ENCODE results near the gene STPG4.
"Not testable (repeated sequence)": the region's sequence is repeated elsewhere in the genome, so short reads cannot be mapped to it uniquely, and the experiment has no call there.

The STPG4 gene

DNA sequence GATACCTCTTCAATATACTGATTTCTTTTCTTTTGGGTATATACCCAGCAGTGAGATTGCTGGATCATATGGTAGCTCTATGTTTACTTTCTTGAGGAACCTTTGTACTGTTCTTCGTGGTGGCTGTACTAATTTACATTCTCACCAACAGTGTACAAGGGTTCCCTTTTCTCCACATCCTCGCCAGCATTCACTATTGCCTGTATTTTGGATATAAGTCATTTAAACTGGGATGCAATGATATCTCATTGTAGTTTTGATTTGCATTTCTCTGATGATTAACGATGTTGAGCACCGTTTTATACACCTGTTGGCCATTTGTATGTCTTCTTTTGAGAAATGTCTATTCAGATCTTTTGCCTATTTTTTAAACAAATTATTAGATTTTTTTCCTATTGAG is 30.4 kb downstream of the STPG4 start:
- not testable (repeated sequence) for DNase-seq

DNA sequence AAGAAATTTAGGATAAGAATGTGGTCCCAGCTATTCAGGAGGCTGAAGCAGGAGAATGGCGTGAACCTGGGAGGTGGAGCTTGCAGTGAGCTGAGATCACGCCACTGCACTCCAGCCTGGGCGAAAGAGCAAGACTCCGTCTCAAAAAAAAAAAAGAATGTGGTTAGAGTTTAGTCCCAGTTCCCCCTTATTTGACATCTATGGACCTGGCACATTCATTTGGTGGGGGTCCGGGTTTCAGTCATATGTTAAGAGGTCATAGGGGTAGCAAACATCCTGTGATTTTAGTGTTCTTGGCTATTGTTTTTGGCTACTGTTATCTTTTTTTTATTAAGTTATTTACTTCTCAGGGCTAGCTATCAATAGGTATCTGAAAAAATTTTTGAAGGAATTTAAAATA is 34.7 kb downstream of the STPG4 start:
- not testable (repeated sequence) for DNase-seq

DNA sequence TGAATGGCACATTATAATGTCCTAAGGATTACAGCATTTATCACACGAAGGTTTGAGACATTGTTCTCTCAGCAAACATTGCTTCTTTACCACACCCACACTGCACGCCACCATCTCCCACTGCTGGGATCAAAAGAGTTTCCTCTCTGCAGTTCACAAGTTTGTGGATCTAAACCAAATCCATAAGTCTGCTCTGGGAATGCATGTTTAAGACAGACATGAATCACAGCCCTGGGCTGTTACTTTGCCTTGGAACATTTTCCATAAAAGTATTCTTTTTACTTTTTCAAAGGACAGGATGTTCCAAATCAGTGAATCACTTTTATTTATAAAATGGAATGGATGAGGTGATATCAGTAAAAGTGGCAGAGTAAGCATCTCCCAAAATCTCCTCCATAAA is 36.1 kb downstream of the STPG4 start:
- no peak for DNase-seq

DNA sequence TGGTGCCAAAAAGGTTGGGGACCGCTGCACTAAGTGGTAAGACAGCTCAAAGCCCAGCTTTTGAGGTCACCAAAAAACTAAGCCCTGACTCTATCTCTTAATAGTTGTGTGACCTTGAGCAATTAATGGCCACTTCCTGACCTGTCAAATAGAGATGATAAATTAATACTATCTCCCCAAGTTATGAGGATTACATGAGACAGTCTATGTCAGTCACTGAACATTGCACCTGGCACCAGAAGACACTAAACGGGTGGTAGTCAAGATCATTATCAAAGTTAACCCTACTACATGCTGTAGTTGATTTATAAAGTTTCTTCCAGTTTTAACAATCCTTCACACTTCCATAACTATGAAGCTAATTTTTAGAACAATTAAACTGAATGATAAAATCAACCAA is 36.5 kb downstream of the STPG4 start:
- no peak for DNase-seq

DNA sequence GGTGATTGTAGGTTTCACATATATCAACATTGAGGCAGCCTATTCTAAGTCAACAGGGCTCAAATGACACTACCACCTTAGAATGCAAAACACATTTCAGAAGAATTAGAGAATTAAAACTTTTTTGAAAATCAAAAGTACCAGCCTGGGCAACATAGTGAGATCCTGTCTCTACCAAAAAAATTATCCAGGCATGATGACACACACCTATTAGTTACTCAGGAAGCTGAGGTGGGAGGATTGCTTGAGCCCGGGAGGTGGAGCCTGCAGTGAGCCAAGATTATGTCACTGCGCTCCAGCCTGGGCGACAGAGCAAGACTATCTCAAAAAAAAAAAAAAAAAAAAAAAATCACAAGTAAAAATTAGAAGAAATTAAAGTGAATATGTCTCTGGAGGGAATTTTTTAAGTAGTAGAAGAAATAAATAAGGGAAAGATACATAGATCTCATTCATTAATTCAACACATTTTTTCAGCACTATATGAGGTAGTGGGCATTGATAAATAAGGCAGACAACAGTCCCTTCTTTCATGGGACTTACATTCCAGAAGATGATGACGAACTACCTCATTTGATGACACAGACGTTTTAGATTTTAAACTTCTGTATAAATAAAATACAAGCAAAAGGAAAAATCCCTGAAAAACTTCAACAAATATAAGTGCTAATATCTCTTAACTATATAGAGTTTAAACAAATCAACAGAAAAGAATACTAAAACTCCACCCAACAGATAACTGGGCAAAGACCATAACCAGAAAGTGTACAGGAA is 42.3 kb downstream of the STPG4 start:
- no peak for DNase-seq

DNA sequence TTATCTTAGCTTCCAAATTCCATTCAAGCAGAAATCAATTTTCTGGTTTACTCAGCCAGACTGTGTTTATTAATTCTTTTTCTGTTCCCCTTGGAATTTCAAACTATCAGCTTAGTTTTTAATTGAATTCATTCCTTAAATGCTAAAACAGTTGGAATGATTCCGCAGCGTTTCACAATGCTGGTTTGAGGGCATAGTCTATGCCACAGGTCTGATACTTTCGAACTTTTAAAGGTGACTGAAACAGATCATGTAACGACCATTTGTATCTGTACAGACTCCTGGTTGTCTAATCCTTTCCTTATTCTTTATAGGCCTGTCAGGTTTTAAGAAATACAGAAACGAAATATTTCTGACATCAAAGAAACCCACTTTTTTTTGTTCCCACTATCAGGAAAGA is 45.4 kb downstream of the STPG4 start:
- no peak for DNase-seq

DNA sequence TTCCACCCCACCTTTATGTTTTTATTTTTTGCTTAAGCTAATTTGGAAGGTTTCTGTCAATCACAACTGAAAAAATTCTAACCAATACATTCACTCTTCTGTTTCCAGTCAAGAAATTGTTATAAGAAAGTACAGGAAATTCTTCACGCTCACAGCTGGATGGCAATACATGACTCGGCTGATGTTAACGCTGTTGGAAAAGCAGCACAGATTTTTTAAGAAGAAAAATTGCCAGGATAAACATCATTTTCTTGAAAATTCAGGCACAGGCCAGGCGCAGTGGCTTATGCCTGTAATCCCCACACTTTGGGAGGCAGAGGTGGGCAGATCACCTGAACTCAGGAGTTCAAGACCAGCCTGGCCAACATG is 46.1 kb downstream of the STPG4 start:
- no peak for DNase-seq

DNA sequence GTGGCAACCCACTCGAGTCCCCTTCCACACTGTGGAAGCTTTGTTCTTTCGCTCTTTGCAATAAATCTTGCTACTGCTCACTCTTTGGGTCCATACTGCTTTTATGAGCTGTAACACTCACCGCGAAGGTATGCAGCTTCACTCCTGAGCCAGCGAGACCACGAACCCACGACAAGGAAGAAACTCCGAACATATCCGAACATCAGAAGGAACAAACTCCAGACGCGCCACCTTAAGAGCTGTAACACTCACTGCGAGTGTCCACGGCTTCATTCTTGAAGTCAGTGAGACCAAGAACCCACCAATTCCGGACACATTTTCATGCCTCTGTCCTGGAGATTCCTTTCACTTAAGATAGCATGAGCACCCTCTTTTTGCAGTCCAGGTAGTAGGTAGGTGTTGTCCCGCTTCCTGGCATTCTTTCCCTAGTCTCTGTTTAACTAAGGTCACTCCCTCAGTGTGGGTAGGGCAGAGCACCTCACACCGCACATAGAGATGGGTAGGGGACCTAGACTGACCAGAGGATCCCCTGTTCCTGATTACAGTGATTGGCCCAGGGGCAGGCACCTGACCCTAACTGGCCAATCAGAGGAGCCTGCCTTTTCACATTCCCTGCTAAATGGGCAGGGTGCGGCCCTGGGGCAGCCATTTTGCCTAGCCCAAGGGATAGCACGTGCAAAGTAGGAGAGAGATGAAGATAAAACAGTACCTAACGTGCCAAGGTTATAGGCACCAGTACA is 46.7 kb downstream of the STPG4 start:
- DNase-seq = peak; percentile 80

DNA sequence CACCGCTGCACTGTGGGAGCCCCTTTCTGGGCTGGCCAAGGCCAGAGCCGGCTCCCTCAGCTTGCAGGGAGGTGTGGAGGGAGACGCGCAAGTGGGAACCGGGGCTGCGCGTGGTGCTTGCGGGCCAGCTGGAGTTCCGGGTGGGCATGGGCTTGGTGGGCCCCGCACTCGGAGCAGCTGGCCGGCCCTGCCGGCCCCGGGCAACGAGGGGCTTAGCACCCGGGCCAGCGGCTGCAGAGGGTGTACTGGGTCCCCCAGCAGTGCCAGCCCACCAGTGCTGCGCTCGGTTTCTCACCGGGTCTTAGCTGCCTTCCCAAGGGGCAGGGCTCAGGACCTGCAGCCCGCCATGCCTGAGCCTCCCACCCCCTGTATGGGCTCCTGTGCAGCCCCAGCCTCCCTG is 47.9 kb downstream of the STPG4 start:
- DNase-seq = not testable (repeated sequence)

DNA sequence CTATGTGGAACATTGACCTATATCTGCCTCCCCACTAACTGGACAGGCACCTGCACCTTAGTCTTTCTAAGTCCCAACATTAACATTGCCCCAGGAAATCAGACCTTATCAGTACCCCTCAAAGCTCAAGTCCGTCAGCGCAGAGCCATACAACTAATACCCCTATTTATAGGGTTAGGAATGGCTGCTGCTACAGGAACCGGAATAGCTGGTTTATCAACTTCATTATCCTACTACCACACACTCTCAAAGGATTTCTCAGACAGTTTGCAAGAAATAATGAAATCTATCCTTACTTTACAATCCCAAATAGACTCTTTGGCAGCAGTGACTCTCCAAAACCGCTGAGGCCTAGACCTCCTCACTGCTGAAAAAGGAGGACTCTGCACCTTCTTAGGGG is 48.9 kb downstream of the STPG4 start:
- not testable (repeated sequence) for DNase-seq

DNA sequence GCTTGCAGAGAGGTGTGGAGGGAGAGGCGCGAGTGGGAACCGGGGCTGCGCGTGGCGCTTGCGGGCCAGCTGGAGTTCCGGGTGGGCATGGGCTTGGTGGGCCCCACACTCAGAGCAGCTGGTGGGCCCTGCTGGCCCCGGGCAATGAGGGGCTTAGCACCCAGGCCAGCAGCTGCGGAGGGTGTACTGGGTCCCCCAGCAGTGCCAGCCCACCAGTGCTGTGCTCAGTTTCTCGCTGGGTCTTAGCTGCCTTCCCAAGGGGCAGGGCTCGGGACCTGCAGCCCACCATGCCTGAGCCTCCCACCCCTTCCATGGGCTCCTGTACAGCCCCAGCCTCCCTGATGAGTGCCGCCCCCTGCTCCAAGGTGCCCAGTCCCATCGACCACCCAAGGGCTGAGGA is 55.4 kb downstream of the STPG4 start:
- not testable (repeated sequence) for DNase-seq

DNA sequence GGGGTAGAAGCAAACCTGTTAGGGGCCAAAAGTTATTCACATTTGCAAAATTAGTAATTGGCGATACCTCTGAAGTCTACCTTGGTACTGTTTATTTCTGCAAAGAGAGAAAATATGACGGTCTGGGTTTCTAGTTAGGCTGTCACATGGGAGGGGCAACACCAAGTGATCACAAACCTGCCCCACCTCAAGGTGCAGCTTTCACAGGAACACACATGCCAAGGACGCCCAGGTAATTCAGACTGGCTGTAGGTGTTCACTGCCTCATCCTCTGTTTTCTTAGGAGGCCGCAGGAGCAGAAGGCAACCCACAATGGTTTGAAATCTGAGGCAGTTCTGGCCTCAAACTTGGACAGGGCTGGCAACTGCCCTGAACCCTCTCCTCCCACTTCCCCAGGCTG is 56.2 kb downstream of the STPG4 start:
- DNase-seq = no peak

DNA sequence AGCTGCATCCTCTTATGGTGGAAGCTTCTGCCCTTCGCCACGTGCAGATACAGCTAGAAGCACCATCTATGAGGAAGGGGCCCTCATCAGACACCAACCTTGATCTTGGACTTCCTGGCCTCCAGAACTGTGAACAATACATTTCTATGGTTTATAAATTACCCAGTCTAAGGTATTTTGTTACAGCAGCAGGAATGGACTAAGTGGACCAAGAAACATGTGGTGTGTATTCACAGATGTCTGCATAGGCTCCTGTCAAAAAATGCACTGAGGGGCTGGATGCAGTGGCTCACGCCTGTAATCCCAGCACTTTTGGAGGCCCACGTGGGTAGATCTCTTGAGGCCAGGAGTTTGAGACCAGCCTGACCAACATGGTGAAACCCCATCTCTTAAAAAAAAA is 57.5 kb downstream of the STPG4 start:
- DNase-seq = no peak

DNA sequence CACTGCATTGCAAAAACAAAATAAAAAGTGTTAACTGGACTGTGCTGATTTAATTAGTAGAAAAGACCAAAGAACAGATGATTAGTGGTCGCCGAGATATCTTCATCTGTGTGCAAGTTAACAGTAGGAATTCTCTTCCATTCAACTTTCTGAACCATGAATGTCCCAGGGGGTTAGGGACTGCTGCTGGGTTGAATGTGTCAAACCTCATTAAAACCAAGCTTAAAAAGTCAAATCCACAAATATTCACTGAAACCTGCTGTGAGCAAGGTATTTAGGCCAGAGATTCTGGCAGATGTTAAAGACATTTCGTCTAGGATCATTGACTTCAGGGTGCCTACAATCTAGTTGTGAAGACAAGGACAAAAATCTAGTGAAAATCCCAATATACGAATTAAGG is 58.7 kb downstream of the STPG4 start:
- no peak for DNase-seq

DNA sequence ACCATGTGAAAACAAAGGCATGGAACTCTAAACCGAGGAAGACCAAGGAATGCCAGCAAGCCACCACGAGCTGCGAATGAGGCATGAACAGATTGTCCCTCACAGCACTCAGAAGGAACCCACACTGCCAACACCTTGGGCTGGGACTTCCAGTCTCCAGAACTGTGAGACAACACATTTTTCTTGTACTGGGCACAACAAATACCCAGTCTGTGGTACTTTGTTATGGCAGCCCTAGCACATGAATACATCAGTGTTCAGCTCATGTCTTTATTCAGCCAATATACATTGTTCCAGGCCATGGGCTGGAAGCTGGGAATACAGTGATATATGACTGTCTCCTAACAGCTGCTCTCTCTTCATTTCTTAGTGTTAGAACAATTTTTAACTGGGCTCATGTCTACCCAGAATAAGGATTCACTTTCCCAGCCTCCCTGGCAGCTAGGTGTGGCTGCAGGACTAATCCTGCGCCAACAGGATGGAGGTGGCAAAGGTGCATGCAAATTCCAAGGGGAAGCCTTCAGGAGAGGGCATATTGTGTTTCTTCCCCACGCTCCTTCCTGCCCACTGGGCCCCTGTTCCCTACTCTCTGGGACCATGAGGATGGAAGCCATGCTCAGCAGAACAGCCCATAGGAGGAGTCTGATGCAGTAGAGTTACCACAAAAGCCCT is 59.6 kb downstream of the STPG4 start:
- no peak for DNase-seq

DNA sequence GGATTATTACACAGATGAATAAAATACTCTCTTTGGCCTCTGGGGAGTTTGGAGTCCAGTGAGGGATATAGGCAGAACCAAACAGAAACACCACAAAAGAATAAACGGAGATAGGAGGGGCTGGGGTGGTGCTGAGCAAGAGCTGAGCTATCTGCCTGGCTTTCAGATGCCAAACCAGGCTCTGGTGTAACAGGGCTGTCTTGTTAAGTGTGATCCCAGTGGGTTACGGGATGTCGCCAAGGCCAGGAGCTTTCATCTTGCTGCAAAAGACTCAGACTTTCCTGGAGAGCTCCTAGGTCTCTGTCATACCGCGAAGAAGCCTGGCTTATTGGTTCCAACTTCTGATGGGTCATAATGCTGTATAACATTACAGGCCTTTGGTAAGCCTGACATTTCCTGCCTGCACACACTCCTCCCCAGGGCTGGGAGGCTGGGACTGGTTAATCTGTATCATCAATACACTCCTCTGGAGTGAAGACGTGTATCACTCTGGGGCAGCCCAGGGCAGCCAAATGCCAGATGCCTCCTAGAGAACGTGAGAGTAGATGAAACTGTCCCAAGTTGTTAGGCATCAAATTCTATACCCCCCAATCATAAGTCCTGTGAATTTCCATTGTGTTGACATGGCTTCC is 60.5 kb downstream of the STPG4 start:
- peak; percentile 66 for DNase-seq

DNA sequence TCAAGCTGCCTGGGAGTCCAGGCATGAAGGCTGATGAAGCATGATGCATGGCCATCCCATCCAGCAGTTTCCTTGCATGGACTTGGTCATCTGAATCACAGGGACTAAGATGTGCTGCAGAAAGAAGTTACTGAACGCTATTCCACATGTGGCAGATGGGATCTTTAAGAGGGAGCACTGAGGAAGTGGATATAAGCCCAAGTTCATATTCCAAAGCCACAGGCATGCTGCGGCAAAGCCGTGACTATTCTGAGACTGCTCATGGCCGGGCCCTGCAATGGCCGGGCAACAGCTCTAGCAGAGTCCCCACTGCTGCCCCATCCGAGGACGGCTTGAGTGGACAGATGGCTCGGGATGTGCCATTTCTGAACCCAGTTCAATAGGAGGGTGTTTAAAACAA is 61.5 kb downstream of the STPG4 start:
- peak; percentile 23 for DNase-seq

DNA sequence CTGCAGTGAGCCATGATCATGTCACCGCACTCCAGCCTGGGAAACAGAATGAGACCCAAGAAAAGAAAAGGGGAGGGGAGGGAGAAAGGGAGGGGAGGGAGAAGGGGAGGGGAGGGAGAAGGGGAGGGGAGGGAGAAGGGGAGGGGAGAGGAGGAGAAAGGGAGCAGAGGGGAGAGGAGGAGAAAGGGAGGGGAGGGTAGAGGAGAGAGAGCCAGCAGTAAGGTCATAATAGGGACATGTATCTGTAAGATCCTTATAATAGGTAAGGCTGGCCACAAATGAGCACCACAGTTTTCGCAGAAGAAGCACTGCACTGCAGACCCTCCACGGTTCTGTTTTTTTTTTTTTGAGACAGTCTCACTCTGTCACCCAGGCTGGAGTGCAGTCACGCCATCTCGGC is 62.6 kb downstream of the STPG4 start:
- no peak for DNase-seq

DNA sequence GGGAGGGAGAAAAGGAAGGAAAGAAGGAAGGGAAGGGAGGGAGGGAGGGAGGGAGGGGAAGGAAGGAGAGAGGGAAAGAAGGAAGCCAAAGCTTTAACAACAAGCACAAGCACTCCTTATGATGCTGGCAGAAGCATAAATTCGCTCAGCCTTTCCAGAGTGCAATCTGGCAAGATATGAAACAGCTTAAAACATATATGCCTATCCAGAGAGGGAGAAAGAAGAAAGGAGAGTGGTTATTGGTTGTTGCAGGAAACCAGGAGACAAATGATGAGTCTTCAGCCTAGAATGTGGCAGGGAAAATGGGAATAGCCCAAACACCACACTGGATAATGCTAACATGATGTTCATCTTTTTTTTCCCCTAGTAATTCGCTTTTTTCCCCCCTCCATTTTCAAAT is 64.0 kb downstream of the STPG4 start:
- DNase-seq = peak; percentile 34

DNA sequence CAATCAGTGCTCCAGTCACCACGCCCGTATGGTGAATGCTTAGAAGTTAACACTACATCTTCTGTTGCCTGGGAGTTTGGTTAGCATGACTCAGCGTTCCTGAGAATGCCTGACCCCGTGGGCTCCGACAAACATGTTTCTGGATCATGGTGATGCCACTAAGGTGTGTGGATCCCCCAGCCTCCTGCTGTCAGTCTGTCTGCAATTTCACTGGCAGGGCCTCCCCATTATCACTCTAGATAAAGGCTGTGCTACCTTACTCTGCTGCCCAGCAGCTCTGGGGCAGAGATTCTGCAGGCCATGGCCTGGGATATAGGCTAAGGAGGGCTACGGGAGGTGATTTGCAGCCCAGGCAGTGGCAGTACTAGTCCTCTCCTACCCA is 66.0 kb downstream of the STPG4 start:
- DNase-seq = peak; percentile 83

DNA sequence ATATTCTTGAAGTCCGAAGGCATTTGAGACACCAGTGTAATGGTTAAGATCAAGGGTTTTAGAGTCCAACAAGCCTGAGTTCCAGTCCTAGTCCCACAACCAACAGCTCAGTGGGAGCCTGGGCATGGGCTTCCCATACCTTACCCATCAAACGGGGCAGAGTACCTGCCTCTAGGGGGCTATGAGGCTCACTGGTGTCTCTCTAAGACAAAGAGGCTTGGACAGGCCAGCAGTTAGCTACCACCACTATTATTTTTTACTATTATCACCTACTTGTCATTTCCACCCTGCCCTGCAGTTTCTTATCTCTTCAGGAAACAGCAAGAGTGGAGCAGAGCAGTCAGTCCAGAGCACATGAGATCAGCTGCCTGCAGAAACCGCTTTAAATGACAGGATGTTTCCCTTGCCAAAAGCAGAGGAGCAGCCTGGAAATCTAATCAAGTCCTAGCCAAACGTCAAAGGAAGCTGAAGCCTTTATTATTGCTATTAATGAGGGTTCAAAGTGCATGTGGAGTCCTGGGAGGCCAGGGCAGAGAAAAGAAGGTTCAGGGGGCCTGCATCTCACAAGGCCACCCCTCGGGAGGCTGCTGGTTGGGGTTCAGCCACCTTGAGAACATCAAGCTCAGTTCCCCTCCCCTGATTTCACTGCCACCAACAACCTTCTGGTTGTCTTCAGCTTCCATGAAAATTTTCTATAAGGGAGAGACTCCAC is 66.6 kb downstream of the STPG4 start:
- peak; percentile 73 for DNase-seq

DNA sequence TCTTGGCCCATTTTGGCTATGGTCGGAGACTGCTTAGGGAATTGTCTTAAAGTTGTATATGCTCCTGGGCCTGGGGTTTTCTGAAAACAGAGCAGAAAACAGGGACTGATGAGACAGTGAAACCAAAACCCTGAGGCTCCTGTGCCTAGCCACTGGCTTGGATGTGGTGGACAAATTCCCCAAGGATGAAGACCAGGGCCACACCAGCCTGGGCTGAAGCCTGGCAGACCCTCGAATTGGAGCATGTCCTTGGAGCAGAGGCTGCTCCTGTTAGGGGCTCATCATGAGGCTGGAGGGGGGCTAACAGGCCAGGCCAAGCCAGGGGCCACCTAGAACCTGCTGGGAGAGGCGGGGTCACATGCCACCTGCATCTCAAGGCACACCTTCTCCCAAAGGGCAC is 68.1 kb downstream of the STPG4 start:
- DNase-seq = peak; percentile 77

DNA sequence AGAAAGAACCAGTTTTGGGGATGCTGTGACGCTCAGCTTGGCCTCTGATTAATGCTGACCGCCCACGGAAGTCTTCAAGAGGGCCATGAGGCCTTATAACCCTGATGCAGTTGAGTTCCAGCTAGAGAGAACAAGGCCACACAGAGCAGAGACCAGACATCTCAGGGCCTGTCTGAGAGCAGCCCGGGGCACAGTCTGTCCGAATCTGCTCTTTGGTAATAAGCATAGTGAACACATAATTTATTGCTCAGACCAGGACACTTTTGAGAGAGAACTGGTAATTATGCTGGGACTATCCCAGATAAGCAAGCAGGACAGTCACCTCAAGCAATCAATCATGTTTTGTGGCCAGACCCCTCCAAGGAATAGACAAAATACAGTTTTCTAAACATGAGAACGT is 68.5 kb downstream of the STPG4 start:
- DNase-seq = peak; percentile 90
